ENCODE results near the gene IMPG2. TPM values are rescaled to one million over a fixed set of nuclear protein-coding genes. Genes with fewer than 3 reads are reported as not detected.

IMPG2 gene
- total and polyA plus RNA-seq, 8 donors: under 0.01 to 2.3 (median 0.36) TPM; not detected in 2

DNA sequence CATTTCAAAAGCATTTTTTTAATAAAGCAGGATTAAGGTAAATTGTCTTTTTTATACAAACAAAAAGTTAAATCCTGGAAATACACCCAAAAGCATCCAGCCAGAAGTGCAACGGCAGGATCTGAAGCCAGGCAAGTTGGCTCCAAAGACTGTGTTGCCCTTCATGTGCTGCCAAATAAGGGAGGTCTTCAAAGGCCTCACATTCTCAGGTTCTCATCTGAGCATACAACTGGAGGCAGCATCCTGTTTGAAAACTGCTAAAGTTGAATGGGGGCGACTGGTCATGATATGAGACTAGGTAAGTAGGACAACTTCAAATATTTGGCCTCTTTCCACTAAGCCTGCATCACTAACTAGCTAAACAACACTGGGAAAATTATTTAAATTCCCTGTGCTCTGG lies 52.2 kb downstream of the IMPG2 start:
- intact Hi-C loops (cut with DNase I; ENCODE audit: low total_unique reads): no loop called here
- no peak overlapping the region for H3K4me3 ChIP-seq
- peaks cover 0 to 10% (median 0%) of the 10 kb centered on the region in 4 donors for H3K4me1 ChIP-seq
- no peak overlapping the region for H3K27ac ChIP-seq
- no peaks in the 10 kb centered on the region for H3K27me3 ChIP-seq
- TF ChIP-seq, protein P1, sequence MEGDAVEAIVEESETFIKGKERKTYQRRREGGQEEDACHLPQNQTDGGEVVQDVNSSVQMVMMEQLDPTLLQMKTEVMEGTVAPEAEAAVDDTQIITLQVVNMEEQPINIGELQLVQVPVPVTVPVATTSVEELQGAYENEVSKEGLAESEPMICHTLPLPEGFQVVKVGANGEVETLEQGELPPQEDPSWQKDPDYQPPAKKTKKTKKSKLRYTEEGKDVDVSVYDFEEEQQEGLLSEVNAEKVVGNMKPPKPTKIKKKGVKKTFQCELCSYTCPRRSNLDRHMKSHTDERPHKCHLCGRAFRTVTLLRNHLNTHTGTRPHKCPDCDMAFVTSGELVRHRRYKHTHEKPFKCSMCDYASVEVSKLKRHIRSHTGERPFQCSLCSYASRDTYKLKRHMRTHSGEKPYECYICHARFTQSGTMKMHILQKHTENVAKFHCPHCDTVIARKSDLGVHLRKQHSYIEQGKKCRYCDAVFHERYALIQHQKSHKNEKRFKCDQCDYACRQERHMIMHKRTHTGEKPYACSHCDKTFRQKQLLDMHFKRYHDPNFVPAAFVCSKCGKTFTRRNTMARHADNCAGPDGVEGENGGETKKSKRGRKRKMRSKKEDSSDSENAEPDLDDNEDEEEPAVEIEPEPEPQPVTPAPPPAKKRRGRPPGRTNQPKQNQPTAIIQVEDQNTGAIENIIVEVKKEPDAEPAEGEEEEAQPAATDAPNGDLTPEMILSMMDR (IDR thresholded peaks at IDR 0.05): no peak
- TF ChIP-seq POLR2A (IDR thresholded peaks at IDR 0.05) (no peak), EP300 (IDR thresholded peaks at IDR 0.05) (no peak), POLR2AphosphoS5 (IDR thresholded peaks at IDR 0.05) (no peak)
- DNase-seq: peak in 1 of 2 donors; percentile 7
- H3K9me3 ChIP-seq: no peaks in the 10 kb centered on the region
- no peaks in the 10 kb centered on the region for H3K36me3 ChIP-seq
- WGBS, 5 donors: 66 to 84% (median 71%) methylated on average over 2 of the region's 2 CpGs

DNA sequence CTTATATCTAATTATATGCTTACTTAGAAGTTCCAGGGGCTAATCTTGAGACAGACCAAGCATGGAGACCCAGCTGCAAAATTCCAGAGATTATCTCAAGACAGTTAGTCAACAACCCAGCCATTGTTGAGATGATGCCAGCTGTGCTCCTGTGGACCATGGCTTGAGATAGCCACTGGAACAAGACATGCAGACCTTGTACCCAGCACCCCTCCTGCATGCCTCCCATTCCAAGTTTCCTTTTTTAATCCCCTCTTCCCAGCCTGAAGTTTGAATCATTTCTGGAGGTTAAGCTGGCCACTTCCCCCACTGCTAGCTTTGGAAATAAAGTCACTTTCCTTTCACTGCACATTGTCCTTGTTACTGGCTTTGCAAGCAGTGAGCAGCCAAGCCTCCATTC lies 53.8 kb downstream of the IMPG2 start:
- intact Hi-C loops (cut with DNase I; ENCODE audit: low total_unique reads): no loop called here
- Histone ChIP-seq H3K4me3 (no peak overlapping the region), H3K9me3 (no peaks in the 10 kb centered on the region), H3K4me1 (peaks cover 0 to 16% (median 0%) of the 10 kb centered on the region in 4 donors), H3K27ac (no peak overlapping the region), H3K27me3 (no peaks in the 10 kb centered on the region), H3K36me3 (no peaks in the 10 kb centered on the region)
- TF ChIP-seq EP300 (IDR thresholded peaks at IDR 0.05): no peak
- TF ChIP-seq POLR2A (IDR thresholded peaks at IDR 0.05): no peak
- TF ChIP-seq, protein P1 (IDR thresholded peaks at IDR 0.05): no peak
- TF ChIP-seq POLR2AphosphoS5 (IDR thresholded peaks at IDR 0.05): no peak
- no peak for DNase-seq

GRCh38 chr3:101266071-101266470 lies 54.3 kb downstream of the IMPG2 start:
- Histone ChIP-seq H3K9me3 (no peaks in the 10 kb centered on the region), H3K36me3 (no peaks in the 10 kb centered on the region), H3K27me3 (no peaks in the 10 kb centered on the region), H3K4me1 (peaks cover 0 to 16% (median 0%) of the 10 kb centered on the region in 4 donors), H3K4me3 (no peak overlapping the region), H3K27ac (no peak overlapping the region)
- DNase-seq: no peak
- TF ChIP-seq, protein P1 (IDR thresholded peaks at IDR 0.05): no peak
- TF ChIP-seq EP300 (IDR thresholded peaks at IDR 0.05) (no peak), POLR2AphosphoS5 (IDR thresholded peaks at IDR 0.05) (no peak), POLR2A (IDR thresholded peaks at IDR 0.05) (no peak)
- intact Hi-C loops (cut with DNase I; ENCODE audit: low total_unique reads): no loop called here

- intact Hi-C loops (cut with DNase I; ENCODE audit: low total_unique reads): no loop called here
- no peaks in the 10 kb centered on the region for H3K27me3 ChIP-seq
- peak in 1 of 2 donors; percentile 17 for DNase-seq
- H3K4me3 ChIP-seq: no peak overlapping the region
- no peak overlapping the region for H3K27ac ChIP-seq
- H3K9me3 ChIP-seq: no peaks in the 10 kb centered on the region
- TF ChIP-seq, protein P1 (IDR thresholded peaks at IDR 0.05): no peak
- no peak for TF ChIP-seq EP300 (IDR thresholded peaks at IDR 0.05)
- no peak for TF ChIP-seq POLR2A (IDR thresholded peaks at IDR 0.05)
- no peak for TF ChIP-seq POLR2AphosphoS5 (IDR thresholded peaks at IDR 0.05)
- peaks cover 0 to 7% (median 0%) of the 10 kb centered on the region in 4 donors for H3K4me1 ChIP-seq
- H3K36me3 ChIP-seq: no peaks in the 10 kb centered on the region
Observed at GRCh38 chr3:101262393-101263240, 57.8 kb downstream of the IMPG2 start.
